Testis (tissue), 3 donors: ENCODE data around the gene MYO3A. TPM values are rescaled to one million over a fixed set of nuclear protein-coding genes. Genes with fewer than 3 reads are reported as not detected.

Experiments
- DNase-seq: peaks from one replicate; pipeline ENCODE4 v3.0.0-alpha.2; 2019
- H3K27ac ChIP-seq, 2 donors: fragments of 200-600 bp; sonication (generic); one replicate each; pipeline ENCODE4 v1.5.1; 2019
- H3K27me3 ChIP-seq: fragments of 200-600 bp; sonication (generic); one replicate; pipeline ENCODE4 v1.5.1; 2019
- H3K36me3 ChIP-seq: fragments of 200-600 bp; sonication (generic); one replicate; pipeline ENCODE4 v1.5.1; 2017; ENCODE audit warnings: low read depth; ENCODE audit errors: missing control alignments
- H3K4me1 ChIP-seq: fragments of 200-600 bp; sonication (generic); one replicate; pipeline ENCODE4 v1.5.1; 2019
- H3K4me3 ChIP-seq, 2 donors: fragments of 200-600 bp; sonication (generic); one replicate each; pipeline ENCODE4 v1.5.1; 2017 to 2019
- H3K9me3 ChIP-seq: fragments of 200-600 bp; sonication (generic); one replicate; pipeline ENCODE4 v1.5.1; 2017
- POLR2A ChIP-seq: fragments of 450-650 bp; IDR thresholded peaks from one replicate; pipeline ENCODE4 v1.6.1; 2017; ENCODE audit warnings: antibody characterized with exemption, mild to moderate bottlenecking, moderate library complexity
- WGBS, 2 donors: methylation state at CpG; one replicate each; pipeline ENCODE4 v1.1.5; 2018; 5-methylcytosine and 5-hydroxymethylcytosine counted together
- intact Hi-C: fragments of 100-400 bp; cut with DNase I; formaldehyde crosslinking; loops from one replicate; pipeline ENCODE4 v1.15.1; 2023; ENCODE audit warnings: low total_unique reads
- polyA plus RNA-seq: library from polyadenylated mRNA; stranded (reverse); fragments of 350-450 nt; fragmentation: Illumina TruSeq; extraction: RNeasy Lipid Tissue Mini Kit (QIAGEN cat#74804); gene quantifications from one replicate; pipeline ENCODE4 v1.2.3, GENCODE V29; 2014; ENCODE audit warnings: low read depth, low replicate concordance; ENCODE audit not compliant: insufficient read depth
- total RNA-seq, 2 donors: library from RNA; depleted of rRNA; stranded (reverse); fragments of >200 nt; gene quantifications; one replicate each; pipeline ENCODE4 v1.2.3, GENCODE V29; 2016
- TF ChIP-seq, protein P1 (sequence below), 3 experiments: fragments of 450-650 bp in 2 of 3; fragments of 200-600 bp in 1 of 3; sonication (generic) in 1 of 3; IDR thresholded peaks; one replicate each; pipeline ENCODE4 v1.5.1; 2016 to 2019; ENCODE audit warnings: antibody characterized with exemption in 3 of 3, mild to moderate bottlenecking in 2 of 3, moderate library complexity in 1 of 3

Gene MYO3A
- total and polyA plus RNA-seq, 3 donors from 2014 or later, result 8.7 to 21.1 (median 9.5) TPM

DNA sequence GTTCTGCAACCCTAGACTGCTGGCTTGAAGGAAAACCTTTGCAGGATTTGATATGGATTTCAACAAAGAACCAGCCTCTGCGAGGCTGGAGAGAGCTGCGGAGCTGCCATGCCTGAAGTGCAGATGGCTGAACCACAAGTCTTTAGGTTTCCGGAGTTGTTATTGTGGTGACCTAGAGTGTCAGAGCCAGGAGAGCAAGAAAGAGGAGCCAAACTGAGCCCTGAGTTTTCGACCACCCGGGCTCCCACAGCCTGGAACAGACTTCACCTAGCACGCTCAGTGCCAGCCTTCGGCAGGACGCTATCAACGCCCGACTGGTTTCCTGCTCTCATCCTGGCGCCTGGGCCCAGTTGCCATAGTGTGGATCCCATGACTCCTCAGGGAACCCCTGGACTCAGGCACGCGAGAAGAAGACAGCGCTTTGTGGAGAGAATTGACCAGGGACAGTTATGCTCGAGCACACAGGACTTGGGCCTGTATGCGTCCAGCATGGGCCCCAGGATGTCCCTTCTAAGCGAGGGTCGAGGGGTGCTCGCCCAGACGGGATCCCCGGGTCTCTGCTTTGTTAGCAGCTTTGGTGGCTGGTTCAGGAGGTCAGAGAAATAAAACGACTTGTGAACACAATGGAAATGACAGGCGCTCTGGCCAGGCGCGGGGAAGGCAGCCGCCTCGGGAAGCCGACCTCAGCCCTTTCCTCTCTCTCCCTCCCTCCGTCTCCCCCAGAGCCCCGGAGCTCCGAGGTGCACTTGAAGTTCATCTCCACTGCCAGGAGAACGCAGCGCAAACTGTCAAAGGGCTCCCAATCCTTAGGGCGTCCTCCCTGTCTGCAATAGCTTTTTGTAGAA lies 280.7 kb downstream of the MYO3A start:
- DNase-seq, result no peak
- intact Hi-C loops, result no loop called here
- peaks cover 19% of the 10 kb centered on the region for H3K4me1 ChIP-seq
- H3K4me3 ChIP-seq, result no peak overlapping the region
- no peaks in the 10 kb centered on the region for H3K36me3 ChIP-seq
- H3K27me3 ChIP-seq, result no peaks in the 10 kb centered on the region
- WGBS, 2 donors, result 3 to 8% methylated on average over 26 to 34 of the region's 34 CpGs
- no peaks in the 10 kb centered on the region for H3K9me3 ChIP-seq
- no peak for TF ChIP-seq POLR2A
- TF ChIP-seq, protein P1, sequence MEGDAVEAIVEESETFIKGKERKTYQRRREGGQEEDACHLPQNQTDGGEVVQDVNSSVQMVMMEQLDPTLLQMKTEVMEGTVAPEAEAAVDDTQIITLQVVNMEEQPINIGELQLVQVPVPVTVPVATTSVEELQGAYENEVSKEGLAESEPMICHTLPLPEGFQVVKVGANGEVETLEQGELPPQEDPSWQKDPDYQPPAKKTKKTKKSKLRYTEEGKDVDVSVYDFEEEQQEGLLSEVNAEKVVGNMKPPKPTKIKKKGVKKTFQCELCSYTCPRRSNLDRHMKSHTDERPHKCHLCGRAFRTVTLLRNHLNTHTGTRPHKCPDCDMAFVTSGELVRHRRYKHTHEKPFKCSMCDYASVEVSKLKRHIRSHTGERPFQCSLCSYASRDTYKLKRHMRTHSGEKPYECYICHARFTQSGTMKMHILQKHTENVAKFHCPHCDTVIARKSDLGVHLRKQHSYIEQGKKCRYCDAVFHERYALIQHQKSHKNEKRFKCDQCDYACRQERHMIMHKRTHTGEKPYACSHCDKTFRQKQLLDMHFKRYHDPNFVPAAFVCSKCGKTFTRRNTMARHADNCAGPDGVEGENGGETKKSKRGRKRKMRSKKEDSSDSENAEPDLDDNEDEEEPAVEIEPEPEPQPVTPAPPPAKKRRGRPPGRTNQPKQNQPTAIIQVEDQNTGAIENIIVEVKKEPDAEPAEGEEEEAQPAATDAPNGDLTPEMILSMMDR (IDR thresholded peaks at IDR 0.05), result no peak
- H3K27ac ChIP-seq, result no peak overlapping the region

DNA sequence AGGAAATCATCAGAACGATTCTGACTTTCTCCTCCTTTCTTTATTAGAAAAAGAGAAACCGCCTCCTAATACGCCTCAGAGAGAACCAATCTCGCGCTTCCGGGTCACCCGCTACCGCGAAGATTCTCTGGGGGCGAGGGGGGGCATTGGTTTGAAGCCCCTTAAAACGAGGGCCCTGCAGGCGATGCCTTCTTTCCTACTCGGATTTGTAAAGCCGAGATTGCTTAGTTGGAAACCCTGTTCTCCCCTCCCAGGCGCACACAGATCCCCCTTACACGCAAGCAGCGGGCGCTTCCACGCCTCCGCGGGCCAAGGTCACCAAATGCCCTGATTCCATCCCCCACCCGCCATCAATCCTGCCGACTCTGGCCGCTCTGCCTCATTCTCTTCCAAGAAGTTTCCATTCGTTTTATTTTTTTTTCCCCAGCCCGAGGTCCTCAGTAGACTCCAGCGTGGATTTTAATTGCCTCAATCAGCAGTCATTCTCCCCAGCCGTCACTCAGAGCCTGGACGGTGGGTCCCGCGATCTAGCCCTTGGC lies 281.4 kb downstream of the MYO3A start:
- WGBS, 2 donors, result 1% methylated on average over 31 of the region's 31 CpGs
- intact Hi-C loops, result no loop called here
- Histone ChIP-seq H3K36me3 (no peaks in the 10 kb centered on the region), H3K4me3 (peak overlapping the region in 1 of 2 donors; percentile 29), H3K4me1 (peaks cover 19% of the 10 kb centered on the region), H3K27me3 (no peaks in the 10 kb centered on the region), H3K9me3 (no peaks in the 10 kb centered on the region), H3K27ac (no peak overlapping the region)
- no peak for DNase-seq
- no peak for TF ChIP-seq POLR2A
- TF ChIP-seq, protein P1 (IDR thresholded peaks at IDR 0.05), result no peak

- TF ChIP-seq POLR2A, result no peak
- TF ChIP-seq, protein P1 (IDR thresholded peaks at IDR 0.05), result no peak
- DNase-seq, result peak; percentile 42
- no peaks in the 10 kb centered on the region for H3K9me3 ChIP-seq
- H3K27me3 ChIP-seq, result no peaks in the 10 kb centered on the region
- H3K36me3 ChIP-seq, result no peaks in the 10 kb centered on the region
- peak overlapping the region in 1 of 2 donors; percentile 29 for H3K4me3 ChIP-seq
- intact Hi-C loops, result no loop called here
- WGBS, 2 donors, result 0 to 1% methylated on average over 38 to 43 of the region's 57 CpGs
- H3K4me1 ChIP-seq, result peaks cover 19% of the 10 kb centered on the region
- H3K27ac ChIP-seq, result no peak overlapping the region
These were observed 282.0 kb downstream of the MYO3A start for GRCh38 chr10:26215935-26216584.

- TF ChIP-seq, protein P1 (IDR thresholded peaks at IDR 0.05), result no peak
- TF ChIP-seq POLR2A, result no peak
- WGBS, 2 donors, result 2% methylated on average over 52 to 60 of the region's 60 CpGs
- no peak for DNase-seq
- peaks cover 18% of the 10 kb centered on the region for H3K4me1 ChIP-seq
- no peaks in the 10 kb centered on the region for H3K27me3 ChIP-seq
- intact Hi-C loops, result no loop called here
- H3K9me3 ChIP-seq, result no peaks in the 10 kb centered on the region
- H3K36me3 ChIP-seq, result no peaks in the 10 kb centered on the region
- H3K4me3 ChIP-seq, result peak within 1 kb of the TSS; percentile 29 to 36
- no peak within 1 kb of the TSS for H3K27ac ChIP-seq
These were observed 282.8 kb downstream of the MYO3A start, which contains the start of gene GAD2 for GRCh38 chr10:26216585-26217395. Gene GAD2 (plus strand): TSS chr10:26216774. CDS start chr10:26216810, 36 bp downstream.
